Activated CD8-positive, alpha-beta memory T cell treated with anti-CD3 and anti-CD28 coated beads for 48 hours (primary cell): Measurements from ENCODE around the gene DOK4.
"Not testable (repeated sequence)": the region's sequence is repeated elsewhere in the genome, so short reads cannot be mapped to it uniquely, and the experiment has no call there.

Experiments used
- DNase-seq, 3 experiments: peaks; one replicate each; pipeline ENCODE4 v3.0.0-alpha.2; 2020; ENCODE audit warnings: low read depth in 2 of 3, low spot score in 2 of 3

The DOK4 gene

DNA sequence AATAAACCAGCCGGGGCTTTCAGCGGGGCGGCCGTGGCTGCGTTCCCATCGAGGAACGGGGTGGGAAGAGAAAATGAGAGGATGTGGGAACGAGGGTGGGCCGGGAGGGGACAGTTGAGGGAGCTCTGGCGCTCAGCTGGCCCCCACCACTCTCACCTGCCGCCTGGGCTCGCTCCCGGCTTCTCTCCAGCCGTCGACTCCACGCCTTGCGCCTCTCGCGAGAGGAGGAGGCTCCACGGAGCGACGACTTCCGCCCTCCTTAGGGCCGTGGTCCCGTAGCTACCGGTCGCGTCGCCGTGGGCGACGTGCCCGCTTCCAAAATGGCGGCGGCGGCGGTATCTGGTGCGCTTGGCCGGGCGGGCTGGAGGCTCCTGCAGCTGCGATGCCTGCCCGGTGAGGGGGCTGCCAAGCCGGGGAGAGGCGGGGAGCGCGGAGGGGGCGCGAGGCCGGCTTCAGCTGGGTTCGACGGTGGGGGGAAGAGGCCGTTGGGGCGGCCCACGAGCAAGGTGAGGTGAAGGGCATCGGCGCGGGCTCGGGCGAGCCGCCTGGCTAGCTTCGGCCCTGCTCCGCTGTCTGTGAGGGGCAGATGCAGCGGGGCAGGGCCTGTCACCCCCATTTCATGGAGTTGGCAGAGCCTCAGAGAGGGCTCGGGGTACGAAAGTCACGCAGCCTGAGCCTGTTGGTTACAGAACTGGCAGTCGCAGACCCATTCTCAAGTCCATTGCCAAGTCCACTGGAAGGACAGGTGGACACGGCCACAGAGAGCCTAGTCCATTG is 38.9 kb downstream of the DOK4 start, which contains the start of the genes CIAPIN1 and COQ9:
Gene CIAPIN1, minus strand, starts transcription at position 200 of the 777 bp plus-strand sequence. CDS start 6,457 bp downstream, outside the sequence.
Gene COQ9, plus strand, starts transcription at position 294 of the 777 bp plus-strand sequence. Its CDS starts 27 bp downstream, at position 321.
- peak; percentile 76 to 80 (median 79) for DNase-seq

GRCh38 chr16:57446531-57447185 is 39.6 kb downstream of the DOK4 start:
- DNase-seq: peak in 1 of 3 experiments; percentile 13

GRCh38 chr16:57445510-57445909 is 40.8 kb downstream of the DOK4 start:
- DNase-seq: no peak

DNA sequence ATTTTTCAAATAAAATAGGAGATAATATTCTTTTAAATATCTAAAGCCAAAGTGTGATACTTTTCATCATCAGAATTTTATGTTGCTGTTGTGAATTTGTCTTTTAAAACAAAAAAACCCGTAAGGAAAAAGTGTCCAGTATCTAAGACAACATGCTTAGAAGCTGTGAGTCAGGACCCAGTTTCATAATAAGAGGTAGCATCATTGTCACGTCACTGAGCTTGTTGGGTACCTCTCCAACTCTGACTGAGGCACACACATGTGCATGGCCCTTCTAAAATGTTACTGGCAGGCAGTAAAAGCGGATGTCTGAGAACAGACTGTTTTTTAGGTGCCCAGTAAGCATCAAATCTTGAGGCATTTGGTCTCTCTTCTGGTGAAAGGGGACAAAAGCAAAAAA is 41.6 kb downstream of the DOK4 start:
- no peak for DNase-seq

GRCh38 chr16:57440551-57440950 is 45.7 kb downstream of the DOK4 start:
- DNase-seq: not testable (repeated sequence)

GRCh38 chr16:57439947-57440346 is 46.3 kb downstream of the DOK4 start:
- DNase-seq: not testable (repeated sequence)

DNA sequence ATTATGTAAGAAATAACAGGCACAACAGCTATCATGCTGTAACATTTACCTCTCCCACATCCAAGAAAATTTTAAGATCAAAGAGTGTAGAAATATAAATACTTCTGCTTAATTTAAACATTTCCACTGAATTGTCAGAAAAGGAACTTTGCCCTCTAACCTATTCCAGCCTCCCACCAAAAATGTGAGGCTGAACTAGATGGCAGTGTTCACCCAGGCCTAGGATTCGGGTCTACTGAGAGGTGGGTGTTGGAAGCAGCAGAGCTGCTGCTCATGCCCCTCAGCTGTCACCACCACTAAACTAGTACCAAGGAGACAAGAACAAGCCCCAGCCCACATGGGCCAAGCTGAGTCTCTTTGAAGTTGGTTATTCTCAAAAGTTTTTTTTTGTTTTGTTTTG is 50.5 kb downstream of the DOK4 start:
- DNase-seq: no peak

DNA sequence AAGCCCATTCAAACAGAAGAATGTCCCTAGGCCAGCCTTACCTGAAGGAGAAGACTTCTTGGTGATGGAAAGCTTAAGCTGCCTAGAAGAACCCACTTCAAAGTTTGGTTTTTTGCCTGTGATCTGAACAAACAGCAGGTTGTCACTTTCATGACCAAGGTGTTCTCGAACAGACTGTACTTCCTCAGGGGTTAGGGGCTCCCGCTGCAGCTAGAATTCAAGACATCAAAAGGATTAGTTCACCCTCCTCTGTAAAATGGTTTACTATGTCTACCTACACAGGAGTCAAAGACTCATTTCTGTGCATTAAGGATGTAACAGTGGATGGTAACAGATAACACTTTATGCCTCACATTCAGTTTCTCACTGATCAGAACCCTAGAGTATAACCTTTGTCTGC is 52.3 kb downstream of the DOK4 start:
- DNase-seq: no peak

DNA sequence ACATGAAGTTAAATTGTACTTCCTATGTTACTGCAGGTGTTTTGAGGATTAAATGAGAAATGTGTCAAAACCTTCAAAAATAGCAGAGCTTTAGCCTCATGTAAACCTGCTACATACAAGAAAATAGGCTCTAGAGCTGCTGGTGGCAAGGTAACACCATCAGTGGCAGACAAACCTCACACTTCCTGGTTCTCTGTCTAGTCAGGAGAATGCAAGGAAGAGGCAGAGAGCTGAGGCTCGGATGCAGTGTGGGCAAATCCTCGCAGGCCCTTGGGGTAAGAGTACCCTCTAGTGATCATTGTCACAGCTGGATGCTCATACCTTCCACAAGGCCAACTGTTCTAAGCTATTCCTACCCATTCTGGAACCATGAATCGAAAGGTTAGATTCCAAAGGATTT is 53.3 kb downstream of the DOK4 start:
- no peak for DNase-seq

GRCh38 chr16:57432505-57432904 is 53.8 kb downstream of the DOK4 start:
- no peak for DNase-seq

DNA sequence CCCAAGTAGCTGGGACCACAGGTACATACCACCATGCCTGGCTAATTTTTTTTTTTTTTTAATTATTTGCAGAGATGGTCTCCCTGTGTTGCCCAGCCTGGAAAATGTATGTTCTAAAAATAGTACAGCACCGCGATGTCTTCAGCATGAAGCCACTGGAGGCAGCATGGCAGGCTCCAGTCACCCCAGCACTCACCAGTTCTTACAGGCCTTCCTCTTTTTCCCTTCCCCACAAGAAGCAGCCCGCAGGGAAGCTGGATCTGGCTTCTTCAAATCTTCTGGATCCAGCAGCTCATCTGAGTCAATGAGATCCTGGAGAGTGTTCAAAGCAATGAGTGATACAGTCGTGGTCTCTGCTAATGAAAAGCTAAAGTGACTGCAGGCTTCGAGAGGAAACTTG is 55.3 kb downstream of the DOK4 start:
- DNase-seq: no peak

- DNase-seq: no peak
Measured at GRCh38 chr16:57427824-57428223, 58.5 kb downstream of the DOK4 start.

GRCh38 chr16:57427307-57427706 is 59.0 kb downstream of the DOK4 start:
- DNase-seq: no peak

- DNase-seq: no peak
Measured at GRCh38 chr16:57426356-57426755, 59.9 kb downstream of the DOK4 start.

GRCh38 chr16:57424583-57424982 is 61.7 kb downstream of the DOK4 start:
- no peak for DNase-seq

GRCh38 chr16:57423152-57423551 is 63.1 kb downstream of the DOK4 start:
- no peak for DNase-seq

- DNase-seq: no peak
Measured at GRCh38 chr16:57422026-57422944, 64.0 kb downstream of the DOK4 start.
